ENCODE measurements around the gene ZNF335. TPM values are rescaled to one million over a fixed set of nuclear protein-coding genes. Genes with fewer than 3 reads are reported as not detected.

ZNF335 gene
- total and polyA plus RNA-seq, 2 of the 13 experiments (the other 11 are each of a cell fraction or from before 2014, with no cell fraction given): 9.7 to 13.7 TPM

DNA sequence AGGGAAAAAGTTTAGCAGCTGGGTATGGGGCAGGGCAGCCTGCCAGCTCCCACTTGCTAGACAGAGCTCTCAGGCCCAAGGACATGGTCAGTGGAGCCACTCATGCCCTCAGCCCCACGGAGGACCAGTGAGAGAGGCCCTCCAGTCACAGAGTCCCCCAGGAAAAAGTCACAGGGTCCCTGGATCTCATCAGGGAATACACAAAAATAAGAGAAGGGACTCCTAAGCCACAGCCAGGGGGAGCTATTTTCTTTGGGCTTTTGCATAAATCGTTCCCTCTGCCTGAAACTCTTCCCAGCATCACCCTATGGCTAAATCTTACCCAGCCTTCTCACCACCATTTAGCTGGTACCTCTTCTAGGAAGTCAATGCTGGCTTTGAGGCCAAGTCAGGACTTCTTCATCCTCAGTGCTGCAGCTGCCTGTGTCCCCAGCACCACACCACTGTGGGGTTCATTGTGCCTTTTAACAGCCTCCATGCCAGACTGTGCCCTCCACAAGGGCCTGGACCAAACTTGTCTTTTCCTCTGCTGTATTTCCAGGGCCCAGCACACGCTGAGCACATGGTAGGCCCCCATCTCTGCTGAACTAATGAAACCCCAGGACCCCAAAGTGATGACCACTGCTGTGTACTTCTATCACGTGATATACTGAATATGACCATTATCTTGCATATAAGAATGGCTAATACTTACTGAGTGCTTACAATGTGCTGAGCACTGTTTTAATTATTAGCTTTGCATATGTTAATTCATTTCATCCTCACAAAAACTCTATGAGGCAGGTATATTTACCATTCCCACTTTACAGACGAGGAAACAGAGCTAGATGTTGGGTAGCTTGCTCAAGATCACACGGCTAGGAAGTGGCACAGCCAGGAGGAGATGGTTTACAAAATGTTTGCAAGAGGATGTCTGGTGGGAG lies 2.0 kb downstream of the ZNF335 start (continued):
- no peak for TF ChIP-seq ZNF333 (CRISPR knock-in tag; IDR thresholded peaks at IDR 0.05; ENCODE audit: borderline replicate concordance)
- TF ChIP-seq ZNF124 (CRISPR knock-in tag; IDR thresholded peaks at IDR 0.05): 0 out of 2 replicates have a peak, but pooled peaks have one; percentile 16
- TF ChIP-seq ARNTL (CRISPR knock-in tag; IDR thresholded peaks at IDR 0.05): no peak
- no peak for TF ChIP-seq MED8 (CRISPR knock-in tag; IDR thresholded peaks at IDR 0.05; ENCODE audit: insufficient replicate concordance)
- TF ChIP-seq RORA (CRISPR knock-in tag; IDR thresholded peaks at IDR 0.05): no peak
- TF ChIP-seq KAT7 (CRISPR knock-in tag; IDR thresholded peaks at IDR 0.05; ENCODE audit: borderline replicate concordance): 0 out of 2 replicates have a peak, but pooled peaks have one; percentile 29
- no peak for TF ChIP-seq ZNF253 (CRISPR knock-in tag; IDR thresholded peaks at IDR 0.05; ENCODE audit: borderline replicate concordance)
- TF ChIP-seq ZNF20 (CRISPR knock-in tag; IDR thresholded peaks at IDR 0.05): no peak
- TF ChIP-seq HOXA9 (CRISPR knock-in tag; IDR thresholded peaks at IDR 0.05; ENCODE audit: borderline replicate concordance): no peak
- TF ChIP-seq MYC (CRISPR knock-in tag; IDR thresholded peaks at IDR 0.05; ENCODE audit: borderline replicate concordance): peak; percentile 36; the same call in 1 of the 2 replicates
- no peak for TF ChIP-seq ZSCAN25 (CRISPR knock-in tag; IDR thresholded peaks at IDR 0.05)
- TF ChIP-seq, protein P1, sequence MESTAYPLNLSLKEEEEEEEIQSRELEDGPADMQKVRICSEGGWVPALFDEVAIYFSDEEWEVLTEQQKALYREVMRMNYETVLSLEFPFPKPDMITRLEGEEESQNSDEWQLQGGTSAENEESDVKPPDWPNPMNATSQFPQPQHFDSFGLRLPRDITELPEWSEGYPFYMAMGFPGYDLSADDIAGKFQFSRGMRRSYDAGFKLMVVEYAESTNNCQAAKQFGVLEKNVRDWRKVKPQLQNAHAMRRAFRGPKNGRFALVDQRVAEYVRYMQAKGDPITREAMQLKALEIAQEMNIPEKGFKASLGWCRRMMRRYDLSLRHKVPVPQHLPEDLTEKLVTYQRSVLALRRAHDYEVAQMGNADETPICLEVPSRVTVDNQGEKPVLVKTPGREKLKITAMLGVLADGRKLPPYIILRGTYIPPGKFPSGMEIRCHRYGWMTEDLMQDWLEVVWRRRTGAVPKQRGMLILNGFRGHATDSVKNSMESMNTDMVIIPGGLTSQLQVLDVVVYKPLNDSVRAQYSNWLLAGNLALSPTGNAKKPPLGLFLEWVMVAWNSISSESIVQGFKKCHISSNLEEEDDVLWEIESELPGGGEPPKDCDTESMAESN (CRISPR knock-in tag; conservative IDR thresholded peaks at IDR 0.05): 0 out of 2 replicates have a peak, but pooled peaks have one; percentile 38
- TF ChIP-seq TOE1 (CRISPR knock-in tag; IDR thresholded peaks at IDR 0.05): no peak
- TF ChIP-seq SIX1 (CRISPR knock-in tag; IDR thresholded peaks at IDR 0.05; ENCODE audit: borderline replicate concordance): no peak
- TF ChIP-seq YEATS4 (CRISPR knock-in tag; IDR thresholded peaks at IDR 0.05; ENCODE audit: borderline replicate concordance): no peak
- TF ChIP-seq BRD4 (CRISPR knock-in tag; IDR thresholded peaks at IDR 0.05): no peak
- TF ChIP-seq, protein P2, sequence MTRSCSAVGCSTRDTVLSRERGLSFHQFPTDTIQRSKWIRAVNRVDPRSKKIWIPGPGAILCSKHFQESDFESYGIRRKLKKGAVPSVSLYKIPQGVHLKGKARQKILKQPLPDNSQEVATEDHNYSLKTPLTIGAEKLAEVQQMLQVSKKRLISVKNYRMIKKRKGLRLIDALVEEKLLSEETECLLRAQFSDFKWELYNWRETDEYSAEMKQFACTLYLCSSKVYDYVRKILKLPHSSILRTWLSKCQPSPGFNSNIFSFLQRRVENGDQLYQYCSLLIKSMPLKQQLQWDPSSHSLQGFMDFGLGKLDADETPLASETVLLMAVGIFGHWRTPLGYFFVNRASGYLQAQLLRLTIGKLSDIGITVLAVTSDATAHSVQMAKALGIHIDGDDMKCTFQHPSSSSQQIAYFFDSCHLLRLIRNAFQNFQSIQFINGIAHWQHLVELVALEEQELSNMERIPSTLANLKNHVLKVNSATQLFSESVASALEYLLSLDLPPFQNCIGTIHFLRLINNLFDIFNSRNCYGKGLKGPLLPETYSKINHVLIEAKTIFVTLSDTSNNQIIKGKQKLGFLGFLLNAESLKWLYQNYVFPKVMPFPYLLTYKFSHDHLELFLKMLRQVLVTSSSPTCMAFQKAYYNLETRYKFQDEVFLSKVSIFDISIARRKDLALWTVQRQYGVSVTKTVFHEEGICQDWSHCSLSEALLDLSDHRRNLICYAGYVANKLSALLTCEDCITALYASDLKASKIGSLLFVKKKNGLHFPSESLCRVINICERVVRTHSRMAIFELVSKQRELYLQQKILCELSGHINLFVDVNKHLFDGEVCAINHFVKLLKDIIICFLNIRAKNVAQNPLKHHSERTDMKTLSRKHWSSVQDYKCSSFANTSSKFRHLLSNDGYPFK (CRISPR knock-in tag; IDR thresholded peaks at IDR 0.05; ENCODE audit: borderline replicate concordance): 0 out of 2 replicates have a peak, but pooled peaks have one; percentile 31
- 0 out of 2 replicates have a peak, but pooled peaks have one; percentile 56 for TF ChIP-seq ZNF839 (CRISPR knock-in tag; IDR thresholded peaks at IDR 0.05; ENCODE audit: borderline replicate concordance)
- TF ChIP-seq SOX6 (IDR thresholded peaks at IDR 0.05): no peak
- TF ChIP-seq SOX6 (CRISPR knock-in tag; IDR thresholded peaks at IDR 0.05): peak; percentile 27; the same call in 1 of the 2 replicates
- TF ChIP-seq ZNF563 (CRISPR knock-in tag; IDR thresholded peaks at IDR 0.05): no peak
- no peak for TF ChIP-seq XBP1 (CRISPR knock-in tag; IDR thresholded peaks at IDR 0.05)
- TF ChIP-seq, protein P3, sequence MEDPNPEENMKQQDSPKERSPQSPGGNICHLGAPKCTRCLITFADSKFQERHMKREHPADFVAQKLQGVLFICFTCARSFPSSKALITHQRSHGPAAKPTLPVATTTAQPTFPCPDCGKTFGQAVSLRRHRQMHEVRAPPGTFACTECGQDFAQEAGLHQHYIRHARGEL (CRISPR knock-in tag; IDR thresholded peaks at IDR 0.05): no peak

Measured in HepG2 (cell line).